ENCODE measurements around the gene GP9. TPM values are rescaled to one million over a fixed set of nuclear protein-coding genes. Genes with fewer than 3 reads are reported as not detected.

GP9 gene
- total and polyA plus RNA-seq, 2 donors (not counting 1 experiment from before 2014, with no cell fraction given) = not detected

DNA sequence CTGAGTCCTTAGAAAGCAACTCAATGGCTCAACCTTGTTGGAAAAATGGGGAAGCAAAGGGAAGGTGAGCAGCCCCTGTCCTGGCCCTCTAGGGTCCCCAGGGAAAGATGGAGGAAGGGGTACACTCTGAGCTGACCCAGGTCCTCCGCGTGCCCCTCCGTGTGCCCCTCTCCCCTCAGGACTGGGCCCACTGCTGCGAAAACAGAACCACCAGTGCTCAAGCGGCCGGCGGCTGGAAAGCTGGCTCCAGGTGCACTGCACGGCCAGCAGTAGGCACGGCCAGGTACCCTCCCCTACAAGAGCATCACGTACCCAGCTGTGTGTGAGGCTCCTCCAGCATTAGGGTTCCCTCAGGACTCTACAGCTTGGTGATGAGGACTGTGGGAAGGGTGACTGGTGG is 34.7 kb downstream of the GP9 start:
- no peak overlapping the region for H2AFZ ChIP-seq (ENCODE audit: low read length)
- H3K27ac ChIP-seq (ENCODE audit: insufficient read depth, low read length) = no peak overlapping the region
- H3K4me2 ChIP-seq (ENCODE audit: extremely low read depth, insufficient read depth, low read length) = no peak overlapping the region
- TF ChIP-seq, protein P1, sequence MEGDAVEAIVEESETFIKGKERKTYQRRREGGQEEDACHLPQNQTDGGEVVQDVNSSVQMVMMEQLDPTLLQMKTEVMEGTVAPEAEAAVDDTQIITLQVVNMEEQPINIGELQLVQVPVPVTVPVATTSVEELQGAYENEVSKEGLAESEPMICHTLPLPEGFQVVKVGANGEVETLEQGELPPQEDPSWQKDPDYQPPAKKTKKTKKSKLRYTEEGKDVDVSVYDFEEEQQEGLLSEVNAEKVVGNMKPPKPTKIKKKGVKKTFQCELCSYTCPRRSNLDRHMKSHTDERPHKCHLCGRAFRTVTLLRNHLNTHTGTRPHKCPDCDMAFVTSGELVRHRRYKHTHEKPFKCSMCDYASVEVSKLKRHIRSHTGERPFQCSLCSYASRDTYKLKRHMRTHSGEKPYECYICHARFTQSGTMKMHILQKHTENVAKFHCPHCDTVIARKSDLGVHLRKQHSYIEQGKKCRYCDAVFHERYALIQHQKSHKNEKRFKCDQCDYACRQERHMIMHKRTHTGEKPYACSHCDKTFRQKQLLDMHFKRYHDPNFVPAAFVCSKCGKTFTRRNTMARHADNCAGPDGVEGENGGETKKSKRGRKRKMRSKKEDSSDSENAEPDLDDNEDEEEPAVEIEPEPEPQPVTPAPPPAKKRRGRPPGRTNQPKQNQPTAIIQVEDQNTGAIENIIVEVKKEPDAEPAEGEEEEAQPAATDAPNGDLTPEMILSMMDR (conservative IDR thresholded peaks at IDR 0.05 in 1 of 2, IDR thresholded peaks at IDR 0.05 in 1 of 2; ENCODE audit: low read depth in 1 of 2, low read length in 2 of 2) = no peak
- TF ChIP-seq EZH2 (IDR thresholded peaks at IDR 0.05; ENCODE audit: low read length, missing control alignments) = no peak
- no peak overlapping the region for H3K9ac ChIP-seq (ENCODE audit: insufficient read depth, low read length)
- no peak overlapping the region for H3K4me3 ChIP-seq (replicated peaks in 1 of 4; ENCODE audit: control extremely low read depth in 1 of 4, insufficient read depth in 1 of 4, low read depth in 3 of 4, low read length in 4 of 4)
- H3K9me3 ChIP-seq (ENCODE audit: control insufficient read depth, insufficient read depth, low read depth, low read length) = no peaks in the 10 kb centered on the region
- no peaks in the 10 kb centered on the region for H3K79me2 ChIP-seq (ENCODE audit: control insufficient read depth, insufficient read depth, low read length)
- no peak for DNase-seq (ENCODE audit: low read depth in 2 of 2)
- H3K27me3 ChIP-seq (ENCODE audit: control insufficient read depth, insufficient read depth, low read length) = no peaks in the 10 kb centered on the region
- H4K20me1 ChIP-seq (ENCODE audit: control insufficient read depth, extremely low read depth, insufficient read depth, low read length) = no peaks in the 10 kb centered on the region
- H3K4me1 ChIP-seq (ENCODE audit: control insufficient read depth, extremely low read depth, insufficient read depth, low read length) = no peaks in the 10 kb centered on the region
- H3K36me3 ChIP-seq (ENCODE audit: control insufficient read depth, insufficient read depth, low read length) = peaks cover 3% of the 10 kb centered on the region

DNA sequence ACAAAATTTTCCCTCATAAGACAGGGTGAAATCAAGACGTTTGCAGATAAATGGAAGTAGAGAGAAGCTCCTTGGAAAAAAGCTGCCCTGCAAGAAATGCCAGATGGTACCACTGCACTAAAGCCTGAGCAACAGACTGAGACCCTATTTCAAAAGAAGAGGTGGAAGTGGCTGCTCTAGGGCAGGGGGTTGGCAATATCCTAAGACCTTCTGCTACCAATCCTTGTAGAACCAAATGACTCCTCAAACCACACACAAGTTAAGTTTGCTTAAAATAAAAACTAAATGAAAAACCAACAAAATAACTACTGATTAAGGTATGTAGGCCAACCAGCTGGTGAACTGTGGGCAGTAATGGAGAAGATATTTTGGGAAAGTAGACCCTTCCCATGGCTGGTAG is 39.7 kb downstream of the GP9 start:
- no peaks in the 10 kb centered on the region for H3K27me3 ChIP-seq (ENCODE audit: control insufficient read depth, insufficient read depth, low read length)
- TF ChIP-seq EZH2 (IDR thresholded peaks at IDR 0.05; ENCODE audit: low read length, missing control alignments) = no peak
- no peak overlapping the region for H3K4me3 ChIP-seq (replicated peaks in 1 of 4; ENCODE audit: control extremely low read depth in 1 of 4, insufficient read depth in 1 of 4, low read depth in 3 of 4, low read length in 4 of 4)
- H3K9me3 ChIP-seq (ENCODE audit: control insufficient read depth, insufficient read depth, low read depth, low read length) = no peaks in the 10 kb centered on the region
- no peaks in the 10 kb centered on the region for H3K4me1 ChIP-seq (ENCODE audit: control insufficient read depth, extremely low read depth, insufficient read depth, low read length)
- H4K20me1 ChIP-seq (ENCODE audit: control insufficient read depth, extremely low read depth, insufficient read depth, low read length) = no peaks in the 10 kb centered on the region
- H3K27ac ChIP-seq (ENCODE audit: insufficient read depth, low read length) = no peak overlapping the region
- H3K4me2 ChIP-seq (ENCODE audit: extremely low read depth, insufficient read depth, low read length) = no peak overlapping the region
- DNase-seq (ENCODE audit: low read depth in 2 of 2) = no peak
- H3K36me3 ChIP-seq (ENCODE audit: control insufficient read depth, insufficient read depth, low read length) = no peaks in the 10 kb centered on the region
- H2AFZ ChIP-seq (ENCODE audit: low read length) = no peak overlapping the region
- no peak overlapping the region for H3K9ac ChIP-seq (ENCODE audit: insufficient read depth, low read length)
- H3K79me2 ChIP-seq (ENCODE audit: control insufficient read depth, insufficient read depth, low read length) = no peaks in the 10 kb centered on the region

DNA sequence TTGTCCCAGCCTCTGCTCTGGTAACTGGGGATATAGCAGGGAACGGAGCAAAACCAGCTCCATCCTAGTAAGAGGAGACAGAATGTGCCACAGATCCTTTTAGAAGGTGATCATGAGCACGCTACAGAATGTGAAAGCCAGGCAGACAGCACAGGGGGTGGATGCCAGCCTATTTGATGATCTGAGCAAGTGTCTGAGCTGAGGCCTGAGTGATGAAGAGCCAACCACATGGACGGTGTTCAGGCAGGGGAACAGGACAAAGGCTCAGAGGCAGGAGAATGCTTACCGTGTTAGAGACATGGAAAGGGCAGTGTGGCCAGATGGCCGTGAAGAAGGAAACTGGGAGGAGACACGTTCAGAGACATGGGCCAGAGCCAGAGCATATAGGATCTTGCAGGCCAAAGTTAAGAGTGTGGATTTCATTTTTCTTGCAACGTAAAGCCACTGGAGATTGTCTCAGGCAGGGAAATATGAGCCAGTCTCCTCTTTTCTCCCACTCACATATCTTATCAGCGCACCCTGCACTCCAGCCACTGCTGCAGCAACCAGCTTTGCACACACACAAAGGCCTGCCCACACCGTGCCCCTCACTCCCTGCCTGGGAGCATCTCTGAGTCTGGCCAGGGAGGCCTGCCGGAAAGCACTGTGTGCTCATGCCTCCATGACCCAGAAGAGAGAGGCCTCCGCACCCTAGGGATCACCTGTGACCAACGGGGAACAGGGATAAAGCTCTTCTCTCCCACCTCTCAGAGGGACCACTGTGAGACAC is 41.0 kb downstream of the GP9 start:
- H4K20me1 ChIP-seq (ENCODE audit: control insufficient read depth, extremely low read depth, insufficient read depth, low read length) = no peaks in the 10 kb centered on the region
- H3K9ac ChIP-seq (ENCODE audit: insufficient read depth, low read length) = no peak overlapping the region
- no peak overlapping the region for H3K4me3 ChIP-seq (replicated peaks in 1 of 4; ENCODE audit: control extremely low read depth in 1 of 4, insufficient read depth in 1 of 4, low read depth in 3 of 4, low read length in 4 of 4)
- DNase-seq (ENCODE audit: low read depth in 2 of 2) = no peak
- TF ChIP-seq, protein P1 (conservative IDR thresholded peaks at IDR 0.05 in 1 of 2, IDR thresholded peaks at IDR 0.05 in 1 of 2; ENCODE audit: low read depth in 1 of 2, low read length in 2 of 2) = no peak
- no peaks in the 10 kb centered on the region for H3K9me3 ChIP-seq (ENCODE audit: control insufficient read depth, insufficient read depth, low read depth, low read length)
- H3K36me3 ChIP-seq (ENCODE audit: control insufficient read depth, insufficient read depth, low read length) = no peaks in the 10 kb centered on the region
- H3K4me1 ChIP-seq (ENCODE audit: control insufficient read depth, extremely low read depth, insufficient read depth, low read length) = no peaks in the 10 kb centered on the region
- no peak overlapping the region for H3K4me2 ChIP-seq (ENCODE audit: extremely low read depth, insufficient read depth, low read length)
- no peaks in the 10 kb centered on the region for H3K27me3 ChIP-seq (ENCODE audit: control insufficient read depth, insufficient read depth, low read length)
- no peaks in the 10 kb centered on the region for H3K79me2 ChIP-seq (ENCODE audit: control insufficient read depth, insufficient read depth, low read length)
- H2AFZ ChIP-seq (ENCODE audit: low read length) = no peak overlapping the region
- H3K27ac ChIP-seq (ENCODE audit: insufficient read depth, low read length) = no peak overlapping the region

Data from fibroblast of lung (primary cell).